Inferior parietal cortex (tissue), 1 donor: ENCODE measurements around the gene KCNMA1.
"Not testable (repeated sequence)": the region's sequence is repeated elsewhere in the genome, so short reads cannot be mapped to it uniquely, and the experiment has no call there.

ENCODE experiments used
- DNase-seq: peaks from one replicate; pipeline ENCODE4 v3.0.0-alpha.2; 2016; ENCODE audit errors: extremely low spot score

KCNMA1 gene

DNA sequence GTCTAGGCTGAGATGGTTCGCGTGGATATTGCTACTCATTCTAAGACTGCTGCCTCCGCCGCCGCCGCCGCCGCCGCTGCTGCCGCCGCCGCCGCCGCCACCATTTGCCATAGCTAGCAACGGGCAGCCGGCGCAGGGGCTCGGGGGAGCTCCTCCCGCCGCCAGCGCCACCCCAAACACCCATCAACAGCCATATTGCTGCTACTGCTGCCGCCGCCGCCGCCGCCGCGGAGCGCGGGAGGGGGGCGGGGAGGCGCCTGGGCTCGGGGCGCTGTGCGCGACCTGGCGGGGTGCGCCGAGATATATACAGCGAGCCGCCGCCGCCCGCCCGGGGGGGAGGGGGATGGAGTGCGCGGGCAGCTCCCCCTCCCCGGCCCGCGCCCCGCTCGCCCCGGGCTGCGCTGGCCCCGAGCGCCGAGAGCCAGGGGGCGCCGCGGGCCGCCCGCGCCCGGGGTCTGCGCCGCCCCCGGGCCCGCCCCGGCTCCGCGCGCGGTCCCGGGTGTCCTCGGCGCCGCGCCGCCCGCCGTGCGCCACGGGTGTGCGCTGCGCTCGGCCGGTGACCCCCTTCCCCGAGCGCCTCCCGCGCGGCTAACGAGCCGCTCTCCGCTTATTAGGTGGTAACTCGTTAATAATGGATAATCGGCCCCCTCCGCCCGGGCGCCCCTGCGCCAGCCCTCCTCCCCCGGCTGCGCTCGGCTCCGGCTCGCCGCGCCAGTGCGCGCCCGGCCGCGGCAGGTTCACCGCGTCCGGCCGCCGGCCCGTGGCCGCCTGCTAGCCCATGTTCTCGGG, at the start of gene KCNMA1:
TSS of gene KCNMA1 (minus strand) at position 277 of the 789 bp plus-strand sequence.
- no peak for DNase-seq

GRCh38 chr10:77686650-77687417, 49.2 kb upstream of the KCNMA1 start:
- no peak for DNase-seq

DNA sequence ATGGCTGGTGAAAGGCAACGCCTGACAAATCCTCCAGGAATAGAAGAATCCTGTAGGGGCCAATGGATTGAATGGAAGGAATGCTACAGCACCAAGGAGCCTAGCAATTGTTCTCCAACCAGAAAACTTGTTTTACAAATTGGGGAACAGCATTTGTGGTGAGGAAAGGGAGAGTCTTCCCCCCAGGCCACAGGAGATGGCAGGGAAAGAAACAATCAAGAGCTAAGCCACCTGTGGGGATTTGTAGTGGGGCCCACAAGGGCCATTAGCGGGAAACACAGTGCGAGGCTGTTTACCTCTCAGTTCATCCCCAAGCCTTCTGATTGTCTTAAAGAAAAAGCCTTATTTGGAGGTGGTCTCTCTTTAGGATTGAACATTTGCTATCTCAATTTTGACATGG, 48.5 kb upstream of the KCNMA1 start:
- no peak for DNase-seq

DNA sequence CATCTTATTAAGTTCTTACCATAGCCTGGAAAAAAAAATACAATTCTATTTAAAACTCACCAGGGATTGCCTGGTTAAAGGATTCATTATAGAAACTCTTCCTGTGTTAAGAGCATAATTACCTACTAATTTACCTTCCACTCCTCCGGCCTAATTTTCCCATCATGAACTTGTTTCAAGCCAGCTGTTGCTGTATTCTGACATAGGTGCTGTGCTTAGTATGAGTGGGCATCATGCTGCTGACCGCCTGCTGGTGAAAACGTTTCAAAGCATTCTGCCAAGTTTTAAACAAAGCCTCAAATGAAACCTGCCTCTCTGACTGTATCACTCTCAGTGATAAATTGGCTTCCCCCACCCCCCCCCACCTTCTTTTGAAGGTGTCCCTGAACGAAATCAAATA, 47.8 kb upstream of the KCNMA1 start:
- no peak for DNase-seq

- DNase-seq: not testable (repeated sequence)
These were observed 45.5 kb upstream of the KCNMA1 start for GRCh38 chr10:77683088-77683432.

DNA sequence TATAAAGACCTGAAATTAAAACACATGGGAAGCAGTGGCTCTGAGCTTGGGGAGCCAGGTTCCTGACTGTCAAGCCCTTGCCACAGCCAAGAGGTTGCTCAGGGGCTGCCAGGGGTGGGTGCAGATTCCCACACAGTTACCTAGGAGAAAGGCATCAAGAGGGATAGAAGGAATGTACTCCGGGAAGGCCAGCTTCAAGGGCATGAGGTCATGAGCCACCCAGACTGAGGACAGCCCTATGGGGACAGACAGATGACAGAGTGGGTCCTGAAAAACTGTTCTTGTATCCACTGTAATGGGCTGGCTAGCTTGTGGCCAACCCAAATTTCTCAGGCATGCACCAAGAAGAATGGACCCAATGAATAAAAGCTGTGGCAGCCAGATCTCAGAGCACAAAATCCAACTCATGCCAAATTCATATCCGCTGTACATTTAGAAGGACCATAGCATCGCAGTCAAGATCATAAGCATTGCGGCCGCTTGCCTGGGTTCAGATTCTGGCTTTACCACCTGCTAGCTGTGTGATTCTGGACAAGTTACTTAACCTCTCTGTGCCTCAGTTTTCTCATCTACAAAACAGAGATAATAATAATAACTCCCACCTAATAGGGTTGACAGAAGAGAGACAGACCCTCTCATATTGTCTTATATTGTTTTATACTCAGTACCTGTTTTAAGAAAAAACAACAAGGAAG, 44.9 kb upstream of the KCNMA1 start:
- DNase-seq: no peak

DNA sequence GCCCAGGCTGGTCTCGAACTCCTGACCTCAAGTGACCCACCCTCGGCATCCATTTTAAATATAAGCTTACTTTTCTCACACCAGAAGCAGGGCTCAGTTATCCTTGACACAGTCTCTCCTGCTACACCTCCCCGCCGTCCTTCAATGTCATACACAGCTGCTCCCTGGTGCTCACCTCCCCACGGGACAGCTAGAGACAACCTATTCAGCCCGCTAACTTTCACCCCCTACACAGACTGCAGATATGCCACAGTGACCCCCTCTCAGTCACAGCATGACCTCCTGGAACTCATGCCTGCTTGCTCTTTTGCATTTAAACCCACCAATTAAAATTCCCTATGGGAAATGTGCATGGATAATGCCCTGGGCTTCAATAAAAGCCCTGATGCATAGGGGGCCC, 44.2 kb upstream of the KCNMA1 start:
- DNase-seq: no peak

DNA sequence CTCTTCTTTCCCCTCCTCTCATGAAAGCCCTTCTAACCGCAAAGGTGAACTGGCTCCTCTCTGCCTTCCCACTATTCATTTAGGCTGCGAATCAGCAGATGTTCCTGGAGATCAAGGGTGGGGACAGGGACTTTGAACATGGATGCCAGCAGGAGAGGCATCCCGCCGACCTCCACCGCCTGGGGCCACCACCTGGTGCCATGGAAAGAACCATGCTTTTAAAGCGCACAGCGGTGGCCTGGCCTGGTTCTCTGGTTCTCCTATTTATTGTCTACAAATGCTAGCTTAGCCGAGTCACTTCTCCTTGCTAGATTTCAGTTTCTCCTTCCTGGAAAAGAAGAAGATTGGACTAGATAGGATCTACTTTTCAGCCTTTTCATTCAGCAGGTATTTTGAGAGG, 43.2 kb upstream of the KCNMA1 start:
- DNase-seq: no peak

GRCh38 chr10:77680065-77680464, 42.5 kb upstream of the KCNMA1 start:
- no peak for DNase-seq

- no peak for DNase-seq
These were observed 41.6 kb upstream of the KCNMA1 start for GRCh38 chr10:77679217-77679616.

DNA sequence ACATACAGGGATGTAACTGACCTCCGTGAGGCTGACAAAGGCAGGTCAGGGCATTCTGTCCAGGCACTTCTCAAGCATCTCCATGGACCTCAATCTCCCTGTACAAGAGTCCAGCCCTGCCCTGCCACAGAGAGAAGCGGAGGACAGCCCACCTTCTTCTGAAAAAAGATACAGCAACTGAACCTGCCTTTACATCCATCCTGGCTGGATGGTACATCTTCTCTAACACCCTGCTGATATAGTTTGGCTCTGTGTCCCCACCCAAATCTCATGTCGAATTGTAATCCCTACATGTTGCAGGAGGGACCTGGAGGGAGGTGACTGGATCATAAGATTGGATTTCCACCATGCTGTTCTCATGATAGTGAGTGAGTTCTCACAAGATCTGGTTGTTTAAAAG, 40.5 kb upstream of the KCNMA1 start:
- no peak for DNase-seq

GRCh38 chr10:77675347-77675746, 37.7 kb upstream of the KCNMA1 start:
- no peak for DNase-seq

GRCh38 chr10:77673515-77674140, 36.0 kb upstream of the KCNMA1 start:
- DNase-seq: no peak

GRCh38 chr10:77673101-77673500, 35.5 kb upstream of the KCNMA1 start:
- DNase-seq: no peak

DNA sequence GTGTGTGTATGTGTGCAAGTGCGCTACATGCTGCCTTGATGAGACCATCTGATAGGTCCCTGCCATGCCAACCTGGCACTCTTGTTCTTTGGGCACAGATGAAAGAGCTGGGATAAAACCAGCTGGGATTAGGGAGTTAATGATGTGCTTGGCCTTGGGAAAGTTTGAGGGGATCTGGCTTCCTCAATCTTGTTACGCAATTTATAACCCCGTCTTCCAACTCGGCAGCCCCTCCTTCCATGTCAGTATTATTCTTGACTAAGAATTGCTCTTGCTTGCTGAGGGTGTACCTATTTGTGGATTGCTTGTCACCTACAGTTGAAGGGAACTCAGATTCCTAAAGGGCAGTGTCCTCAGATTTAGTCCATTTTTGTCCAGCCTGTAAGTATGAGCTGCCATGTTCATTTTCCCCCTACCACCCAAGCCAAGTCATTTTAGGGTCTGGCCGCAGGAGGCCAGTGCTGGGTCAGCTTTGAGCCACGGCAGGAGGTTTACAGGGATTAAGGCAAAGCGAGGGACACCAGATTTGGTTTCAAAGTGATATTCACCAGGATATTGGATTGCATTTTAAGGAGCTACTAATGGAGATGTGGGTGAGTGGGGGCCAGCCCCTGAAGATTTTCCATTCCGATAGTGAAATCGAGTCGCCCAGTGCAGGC, 34.1 kb upstream of the KCNMA1 start:
- no peak for DNase-seq

- no peak for DNase-seq
These were observed 33.3 kb upstream of the KCNMA1 start for GRCh38 chr10:77670817-77671443.

GRCh38 chr10:77669892-77670291, 32.3 kb upstream of the KCNMA1 start:
- no peak for DNase-seq

DNA sequence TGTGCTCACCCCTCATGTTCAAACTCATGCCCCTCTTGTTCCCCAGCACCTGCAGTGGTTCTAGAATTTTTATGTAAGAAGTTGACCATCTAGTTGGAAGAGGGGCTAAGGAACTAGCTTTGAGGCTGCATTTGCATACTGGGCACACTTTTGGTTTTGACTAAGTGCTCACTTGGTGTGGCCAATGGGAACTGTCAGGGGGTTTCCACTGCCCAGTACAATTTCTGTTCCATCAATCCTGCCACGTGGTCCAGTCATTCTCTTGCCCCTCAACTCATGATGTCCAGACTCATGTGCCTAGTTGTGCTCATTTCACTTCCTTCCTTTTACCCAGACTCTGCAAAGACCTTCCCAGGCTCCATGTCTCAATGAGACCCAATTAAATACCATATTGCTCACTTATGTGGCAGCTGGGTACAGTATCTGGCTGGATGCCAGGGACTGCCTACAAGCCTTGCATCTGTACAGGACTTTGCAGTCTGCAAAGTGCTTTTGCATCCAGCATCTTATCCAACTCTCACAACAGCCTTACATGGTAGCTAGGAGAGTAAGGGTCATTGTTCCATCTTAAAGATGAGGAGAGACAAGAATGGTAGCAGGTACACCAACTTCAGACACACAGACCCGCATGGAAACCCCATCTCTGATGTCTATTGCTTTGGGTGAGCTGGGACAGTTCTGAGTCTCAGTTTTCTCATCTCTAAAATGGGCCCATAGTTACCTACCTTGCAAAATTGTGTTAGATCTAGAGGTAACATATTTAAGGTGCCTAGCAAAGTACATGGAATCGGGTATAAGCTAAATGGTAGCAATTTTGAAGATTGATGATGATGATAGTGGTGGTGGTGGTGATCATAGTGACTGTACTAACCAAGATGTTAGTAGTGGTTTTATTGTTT, 30.1 kb upstream of the KCNMA1 start:
- no peak for DNase-seq

DNA sequence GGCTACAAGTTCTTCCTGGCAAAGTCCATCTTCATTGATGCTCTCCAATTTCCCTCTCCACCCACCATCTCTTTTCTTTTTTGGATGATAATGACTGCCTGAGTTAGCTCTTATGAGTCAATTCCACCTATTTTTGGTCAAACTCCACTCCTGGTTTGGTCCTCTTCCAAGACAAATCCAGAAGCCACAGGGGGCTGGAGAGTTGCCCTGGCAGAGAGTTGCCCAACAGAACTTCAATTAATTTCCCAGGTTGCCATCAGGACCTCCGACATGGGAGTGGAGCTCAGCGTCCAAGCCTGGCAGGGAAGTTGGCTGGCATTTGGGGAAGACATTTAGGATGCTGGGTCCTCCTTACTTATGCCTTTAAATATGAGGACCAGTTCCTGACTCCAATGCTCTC, 29.2 kb upstream of the KCNMA1 start:
- DNase-seq: no peak

DNA sequence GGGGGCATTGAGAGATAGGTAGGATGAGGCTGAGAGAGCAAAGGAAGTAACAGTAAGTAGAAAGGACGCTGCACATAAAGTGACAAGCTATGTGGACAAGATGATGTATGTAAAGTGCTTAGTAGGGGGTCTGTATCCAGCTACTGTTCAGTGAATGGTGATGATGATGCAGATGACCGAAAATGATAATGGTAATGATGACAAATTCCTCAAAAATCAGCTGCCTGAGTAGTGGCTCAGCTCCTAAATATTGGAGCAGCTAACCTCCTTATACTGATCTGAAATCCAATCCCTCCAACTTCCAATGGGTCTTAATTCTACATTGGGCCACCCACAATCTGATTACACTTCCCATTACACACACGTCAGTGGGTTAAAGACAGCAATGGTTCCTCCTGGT, 27.1 kb upstream of the KCNMA1 start:
- no peak for DNase-seq
